ENCODE results near the gene NPW.

DNA sequence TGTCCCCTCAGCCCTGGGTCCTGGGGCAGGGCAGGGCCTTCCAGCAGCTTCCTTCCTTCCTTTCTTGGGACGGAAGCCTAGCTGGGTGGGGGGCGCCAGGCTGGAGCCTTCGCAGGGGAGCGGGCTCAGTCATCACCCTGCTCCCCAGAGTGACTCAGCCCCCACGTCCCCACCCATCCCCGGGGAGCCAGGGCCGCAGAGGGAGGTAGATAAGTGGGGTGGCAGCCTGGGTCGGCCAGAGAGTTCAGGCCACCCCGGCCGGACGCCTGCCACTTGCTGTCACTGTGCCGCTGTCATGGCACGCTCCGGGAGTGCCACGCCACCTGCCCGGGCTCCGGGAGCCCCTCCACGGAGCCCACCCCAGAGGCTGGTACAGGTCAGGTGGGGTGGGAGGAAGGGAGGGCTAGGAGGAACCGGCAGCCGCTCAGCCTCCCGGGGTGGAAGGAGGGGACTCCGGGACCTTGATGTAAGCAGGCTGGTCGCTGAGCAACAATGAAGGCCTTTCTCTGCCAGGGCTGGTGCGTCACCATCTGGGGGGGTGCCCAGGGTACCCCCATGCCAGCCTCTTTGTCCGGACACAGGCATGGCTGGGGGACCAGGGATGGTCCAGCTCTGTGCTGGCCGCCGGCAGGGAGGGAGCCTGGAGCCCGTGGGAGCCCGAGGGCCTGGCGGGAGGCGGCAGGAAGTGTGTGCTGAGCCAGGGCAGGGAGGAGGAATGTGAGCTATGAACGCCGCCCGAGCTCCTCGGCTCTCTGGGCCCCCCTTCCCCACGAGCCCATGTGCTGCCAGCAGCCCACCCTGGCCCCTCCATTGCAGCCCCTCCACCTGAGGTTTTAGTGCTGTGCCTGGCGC is 13.7 kb downstream of the NPW start:
- TF ChIP-seq, protein P1, sequence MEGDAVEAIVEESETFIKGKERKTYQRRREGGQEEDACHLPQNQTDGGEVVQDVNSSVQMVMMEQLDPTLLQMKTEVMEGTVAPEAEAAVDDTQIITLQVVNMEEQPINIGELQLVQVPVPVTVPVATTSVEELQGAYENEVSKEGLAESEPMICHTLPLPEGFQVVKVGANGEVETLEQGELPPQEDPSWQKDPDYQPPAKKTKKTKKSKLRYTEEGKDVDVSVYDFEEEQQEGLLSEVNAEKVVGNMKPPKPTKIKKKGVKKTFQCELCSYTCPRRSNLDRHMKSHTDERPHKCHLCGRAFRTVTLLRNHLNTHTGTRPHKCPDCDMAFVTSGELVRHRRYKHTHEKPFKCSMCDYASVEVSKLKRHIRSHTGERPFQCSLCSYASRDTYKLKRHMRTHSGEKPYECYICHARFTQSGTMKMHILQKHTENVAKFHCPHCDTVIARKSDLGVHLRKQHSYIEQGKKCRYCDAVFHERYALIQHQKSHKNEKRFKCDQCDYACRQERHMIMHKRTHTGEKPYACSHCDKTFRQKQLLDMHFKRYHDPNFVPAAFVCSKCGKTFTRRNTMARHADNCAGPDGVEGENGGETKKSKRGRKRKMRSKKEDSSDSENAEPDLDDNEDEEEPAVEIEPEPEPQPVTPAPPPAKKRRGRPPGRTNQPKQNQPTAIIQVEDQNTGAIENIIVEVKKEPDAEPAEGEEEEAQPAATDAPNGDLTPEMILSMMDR (IDR thresholded peaks at IDR 0.05; ENCODE audit: low read depth, low read length): no peak
- TF ChIP-seq MYC (IDR thresholded peaks at IDR 0.05; ENCODE audit: low read depth, low read length) (no peak), POLR2A (IDR thresholded peaks at IDR 0.05; ENCODE audit: extremely low read depth, insufficient read length) (no peak)

All from NB4 (cell line).